ENCODE results near the gene EIF3L.

The EIF3L gene

DNA sequence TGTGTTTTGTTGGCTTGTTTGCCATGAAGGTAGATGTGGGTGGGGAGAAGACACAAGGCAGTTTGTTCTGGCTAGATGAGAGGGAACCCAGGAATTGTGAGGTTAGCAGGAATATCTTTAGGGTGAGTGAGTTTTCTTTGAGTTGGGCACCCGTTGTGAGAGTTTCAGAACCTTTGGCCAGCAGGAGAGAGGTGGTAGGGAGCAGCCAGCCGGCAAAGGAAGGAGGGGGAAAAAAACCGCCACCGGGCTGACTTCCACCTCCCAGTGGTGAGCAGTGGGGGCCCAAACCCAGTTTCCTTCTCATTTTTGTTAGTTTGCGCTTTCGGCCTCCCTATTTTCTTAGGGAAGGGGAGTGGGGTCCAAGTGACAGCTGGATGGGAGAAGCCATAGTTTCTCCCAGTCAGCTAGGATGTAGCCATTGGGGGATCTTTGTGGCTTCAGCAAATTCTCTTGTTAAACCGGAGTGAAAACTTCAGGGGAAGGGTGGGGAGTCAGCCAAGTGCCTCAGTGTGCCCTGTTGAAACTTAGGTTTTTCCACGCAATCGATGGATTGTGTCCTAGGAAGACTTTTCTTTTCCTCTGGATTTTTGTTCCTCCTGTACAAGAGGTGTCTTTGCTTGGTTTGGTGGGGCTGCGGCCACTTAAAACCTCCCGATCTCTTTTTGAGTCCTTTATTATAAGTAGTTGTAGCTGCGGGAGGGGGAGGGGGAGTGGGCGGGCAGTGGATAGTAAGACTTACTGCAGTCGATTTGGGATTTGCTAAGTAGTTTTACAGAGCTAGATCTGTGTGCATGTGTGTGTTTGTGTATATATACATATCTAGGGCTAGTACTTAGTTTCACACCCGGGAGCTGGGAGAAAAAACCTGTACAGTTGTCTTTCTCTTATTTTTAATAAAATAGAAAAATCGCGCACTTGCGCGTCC lies 42.5 kb upstream of the EIF3L start:
- Histone ChIP-seq H3K27ac (no peak overlapping the region), H3K9ac (no peak overlapping the region), H3K4me1 (peaks cover 5% of the 10 kb centered on the region), H3K36me3 (ENCODE audit: control insufficient read depth, insufficient read depth, low read length) (no peaks in the 10 kb centered on the region), H3K27me3 (ENCODE audit: control insufficient read depth, insufficient read depth, low read length) (no peaks in the 10 kb centered on the region), H2AFZ (no peak overlapping the region), H3K79me2 (no peaks in the 10 kb centered on the region), H3K9me3 (ENCODE audit: control insufficient read depth, low read length) (no peaks in the 10 kb centered on the region), H3K4me3 (ENCODE audit: low read depth, low read length) (peak overlapping the region; percentile 83), H3K4me2 (ENCODE audit: low read length) (peak overlapping the region; percentile 99)
- TF ChIP-seq, protein P1, sequence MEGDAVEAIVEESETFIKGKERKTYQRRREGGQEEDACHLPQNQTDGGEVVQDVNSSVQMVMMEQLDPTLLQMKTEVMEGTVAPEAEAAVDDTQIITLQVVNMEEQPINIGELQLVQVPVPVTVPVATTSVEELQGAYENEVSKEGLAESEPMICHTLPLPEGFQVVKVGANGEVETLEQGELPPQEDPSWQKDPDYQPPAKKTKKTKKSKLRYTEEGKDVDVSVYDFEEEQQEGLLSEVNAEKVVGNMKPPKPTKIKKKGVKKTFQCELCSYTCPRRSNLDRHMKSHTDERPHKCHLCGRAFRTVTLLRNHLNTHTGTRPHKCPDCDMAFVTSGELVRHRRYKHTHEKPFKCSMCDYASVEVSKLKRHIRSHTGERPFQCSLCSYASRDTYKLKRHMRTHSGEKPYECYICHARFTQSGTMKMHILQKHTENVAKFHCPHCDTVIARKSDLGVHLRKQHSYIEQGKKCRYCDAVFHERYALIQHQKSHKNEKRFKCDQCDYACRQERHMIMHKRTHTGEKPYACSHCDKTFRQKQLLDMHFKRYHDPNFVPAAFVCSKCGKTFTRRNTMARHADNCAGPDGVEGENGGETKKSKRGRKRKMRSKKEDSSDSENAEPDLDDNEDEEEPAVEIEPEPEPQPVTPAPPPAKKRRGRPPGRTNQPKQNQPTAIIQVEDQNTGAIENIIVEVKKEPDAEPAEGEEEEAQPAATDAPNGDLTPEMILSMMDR (IDR thresholded peaks at IDR 0.05), result no peak

DNA sequence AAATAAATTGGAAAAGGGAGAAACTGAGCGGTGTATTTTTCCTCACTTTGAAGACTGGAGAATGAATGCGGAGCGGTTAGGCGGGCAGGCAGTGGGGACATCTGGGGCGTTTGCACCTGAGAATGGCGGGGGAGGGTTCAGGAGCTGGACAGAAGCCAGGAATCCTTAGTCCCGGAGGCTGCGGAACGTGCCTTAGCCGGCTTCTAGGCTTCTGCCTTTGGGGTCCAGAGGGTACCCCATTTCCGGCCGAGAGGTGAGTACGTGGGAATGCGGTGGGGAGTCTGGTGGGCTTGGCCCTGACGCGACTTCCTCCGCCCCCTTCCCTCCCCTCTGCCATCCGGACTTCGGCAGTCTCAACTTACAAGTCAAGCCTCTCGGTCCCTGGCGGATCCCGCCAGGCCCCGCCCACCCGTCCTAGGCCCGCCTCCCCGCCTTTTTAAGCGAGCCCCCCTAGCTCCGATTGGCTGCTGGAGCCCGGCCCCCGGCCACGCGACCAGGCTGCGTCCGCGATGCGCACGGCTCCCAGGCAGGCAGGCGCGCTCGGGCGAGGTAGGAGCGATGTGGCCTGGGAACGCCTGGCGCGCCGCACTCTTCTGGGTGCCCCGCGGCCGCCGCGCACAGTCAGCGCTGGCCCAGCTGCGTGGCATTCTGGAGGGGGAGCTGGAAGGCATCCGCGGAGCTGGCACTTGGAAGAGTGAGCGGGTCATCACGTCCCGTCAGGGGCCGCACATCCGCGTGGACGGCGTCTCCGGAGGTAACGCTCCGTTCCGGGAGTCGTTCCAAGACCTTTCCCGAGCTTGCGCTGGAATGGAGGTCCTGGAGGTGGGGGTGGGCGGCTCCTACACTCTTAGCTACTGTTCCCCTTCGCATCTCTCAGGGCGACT lies 41.6 kb upstream of the EIF3L start, which contains the start of gene GCAT:
Gene GCAT, plus strand, starts transcription at position 525 of the 884 bp plus-strand sequence. Its CDS starts 34 bp downstream, at position 559.
- Histone ChIP-seq H3K79me2 (no peaks in the 10 kb centered on the region), H2AFZ (peak within 1 kb of the TSS; percentile 85), H3K9me3 (ENCODE audit: control insufficient read depth, low read length) (no peaks in the 10 kb centered on the region), H3K36me3 (ENCODE audit: control insufficient read depth, insufficient read depth, low read length) (no peaks in the 10 kb centered on the region), H3K9ac (no peak within 1 kb of the TSS), H3K27me3 (ENCODE audit: control insufficient read depth, insufficient read depth, low read length) (no peaks in the 10 kb centered on the region), H3K4me1 (peaks cover 5% of the 10 kb centered on the region), H3K27ac (no peak within 1 kb of the TSS), H3K4me3 (ENCODE audit: low read depth, low read length) (peak within 1 kb of the TSS; percentile 83), H3K4me2 (ENCODE audit: low read length) (peak within 1 kb of the TSS; percentile 99)
- TF ChIP-seq, protein P1 (IDR thresholded peaks at IDR 0.05), result no peak

GRCh38 chr22:37808294-37808657 lies 40.9 kb upstream of the EIF3L start:
- H3K9ac ChIP-seq, result no peak overlapping the region
- no peaks in the 10 kb centered on the region for H3K79me2 ChIP-seq
- H3K4me3 ChIP-seq (ENCODE audit: low read depth, low read length), result peak overlapping the region; percentile 83
- TF ChIP-seq, protein P1 (IDR thresholded peaks at IDR 0.05), result no peak
- no peaks in the 10 kb centered on the region for H3K9me3 ChIP-seq (ENCODE audit: control insufficient read depth, low read length)
- H3K4me2 ChIP-seq (ENCODE audit: low read length), result peak overlapping the region; percentile 99
- H3K36me3 ChIP-seq (ENCODE audit: control insufficient read depth, insufficient read depth, low read length), result no peaks in the 10 kb centered on the region
- peak overlapping the region; percentile 85 for H2AFZ ChIP-seq
- no peak overlapping the region for H3K27ac ChIP-seq
- peaks cover 5% of the 10 kb centered on the region for H3K4me1 ChIP-seq
- H3K27me3 ChIP-seq (ENCODE audit: control insufficient read depth, insufficient read depth, low read length), result no peaks in the 10 kb centered on the region

DNA sequence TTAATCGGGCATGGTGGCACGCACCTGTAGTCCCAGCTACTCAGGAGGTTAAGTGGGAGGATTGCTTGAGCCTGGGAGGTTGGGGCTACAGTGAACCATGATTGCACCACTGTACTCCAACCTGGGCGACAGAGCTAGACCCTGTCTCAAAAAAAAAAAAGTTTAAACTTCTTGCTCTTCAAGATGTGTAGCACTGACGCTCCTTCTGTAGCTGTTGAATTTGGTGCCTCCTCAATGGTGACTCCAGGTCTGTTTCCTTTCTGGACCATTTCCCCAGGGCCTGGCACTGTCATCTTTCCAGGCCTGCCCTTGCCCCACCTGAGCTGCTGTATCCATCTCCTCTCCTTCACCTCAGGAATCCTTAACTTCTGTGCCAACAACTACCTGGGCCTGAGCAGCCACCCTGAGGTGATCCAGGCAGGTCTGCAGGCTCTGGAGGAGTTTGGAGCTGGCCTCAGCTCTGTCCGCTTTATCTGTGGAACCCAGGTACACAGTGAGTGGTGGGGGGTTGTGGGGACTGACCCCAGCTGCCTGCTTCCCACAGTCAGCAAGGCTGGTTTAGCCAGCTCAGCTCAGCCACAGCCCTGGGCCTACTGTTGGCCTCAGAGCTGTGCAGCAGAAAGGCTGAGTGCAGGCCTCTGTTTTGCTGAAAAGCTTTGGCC lies 39.4 kb upstream of the EIF3L start:
- TF ChIP-seq, protein P1 (IDR thresholded peaks at IDR 0.05), result no peak
- Histone ChIP-seq H3K4me2 (ENCODE audit: low read length) (no peak overlapping the region), H3K4me1 (peaks cover 5% of the 10 kb centered on the region), H3K9me3 (ENCODE audit: control insufficient read depth, low read length) (no peaks in the 10 kb centered on the region), H3K36me3 (ENCODE audit: control insufficient read depth, insufficient read depth, low read length) (no peaks in the 10 kb centered on the region), H2AFZ (no peak overlapping the region), H3K4me3 (ENCODE audit: low read depth, low read length) (no peak overlapping the region), H3K27ac (no peak overlapping the region), H3K79me2 (no peaks in the 10 kb centered on the region), H3K9ac (no peak overlapping the region), H3K27me3 (ENCODE audit: control insufficient read depth, insufficient read depth, low read length) (no peaks in the 10 kb centered on the region)

All from parathyroid adenoma (tissue), 2 donors.